ENCODE measurements around the gene IVNS1ABP. TPM values are rescaled to one million over a fixed set of nuclear protein-coding genes. Genes with fewer than 3 reads are reported as not detected.
"Not testable (repeated sequence)": the region's sequence is repeated elsewhere in the genome, so short reads cannot be mapped to it uniquely, and the experiment has no call there.

IVNS1ABP gene
- total RNA-seq, 5 donors from 2014 or later (not counting 1 experiment from before 2014, with no cell fraction given): 125 to 292 (median 136) TPM

DNA sequence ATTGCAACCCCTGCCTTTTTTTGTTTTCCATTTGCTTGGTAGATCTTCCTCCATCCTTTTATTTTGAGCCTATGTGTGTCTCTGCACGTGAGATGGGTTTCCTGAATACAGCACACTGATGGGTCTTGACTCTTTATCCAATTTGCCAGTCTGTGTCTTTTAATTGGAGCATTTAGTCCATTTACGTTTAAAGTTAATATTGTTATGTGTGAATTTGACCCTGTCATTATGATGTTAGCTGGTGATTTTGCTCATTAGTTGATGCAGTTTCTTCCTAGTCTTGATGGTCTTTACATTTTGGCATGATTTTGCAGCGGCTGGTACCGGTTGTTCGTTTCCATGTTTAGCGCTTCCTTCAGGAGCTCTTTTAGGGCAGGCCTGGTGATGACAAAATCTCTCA is 61.4 kb downstream of the IVNS1ABP start:
- Mint-ChIP-seq H3K4me1 (peaks cover 20 to 30% (median 26%) of the 10 kb centered on the region in 3 donors), H3K36me3 (peaks cover 11% of the 10 kb centered on the region)
- POLR2A ChIA-PET; H3K4me1 ChIP-seq (ENCODE audit: control insufficient read depth in 1 of 2, extremely low read depth in 1 of 2, insufficient read depth in 2 of 2, low read length in 2 of 2); H3K27me3 Mint-ChIP-seq; CTCF ChIA-PET; H3K4me3 Mint-ChIP-seq; DNase-seq; H3K36me3 ChIP-seq (ENCODE audit: control insufficient read depth in 2 of 2, extremely low read depth in 1 of 2, insufficient read depth in 1 of 2, low read length in 1 of 2); H3K27ac Mint-ChIP-seq; H3K9me3 Mint-ChIP-seq; H3K27me3 ChIP-seq (replicated peaks in 1 of 2; ENCODE audit: control insufficient read depth in 2 of 2, extremely low read depth in 1 of 2, insufficient read depth in 2 of 2, low read length in 1 of 2); H3K4me3 ChIP-seq (ENCODE audit: control insufficient read depth in 1 of 2, extremely low read depth in 1 of 2, low read length in 1 of 2); ATAC-seq (replicated peaks in 1 of 4); H3K27ac ChIP-seq (ENCODE audit: low read length); H3K9me3 ChIP-seq: not testable (repeated sequence)
- no CpG with 5 or more reads among the region's 6 CpGs for WGBS (ENCODE audit: insufficient coverage)

DNA sequence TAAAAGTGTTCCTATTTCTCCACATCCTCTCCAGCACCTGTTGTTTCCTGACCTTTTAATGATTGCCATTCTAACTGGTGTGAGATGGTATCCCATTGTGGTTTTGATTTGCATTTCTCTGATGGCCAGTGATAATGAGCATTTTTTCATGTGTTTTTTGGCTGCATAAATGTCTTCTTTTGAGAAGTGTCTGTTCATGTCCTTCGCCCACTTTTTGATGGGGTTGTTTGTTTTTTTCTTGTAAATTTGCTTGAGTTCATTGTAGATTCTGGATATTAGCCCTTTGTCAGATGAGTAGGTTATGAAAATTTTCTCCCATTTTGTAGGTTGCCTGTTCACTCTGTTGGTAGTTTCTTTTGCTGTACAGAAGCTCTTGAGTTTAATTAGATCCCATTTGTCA is 64.6 kb downstream of the IVNS1ABP start:
- H3K27ac Mint-ChIP-seq; H3K27me3 Mint-ChIP-seq; H3K9me3 Mint-ChIP-seq; DNase-seq; H3K36me3 ChIP-seq (ENCODE audit: control insufficient read depth in 2 of 2, extremely low read depth in 1 of 2, insufficient read depth in 1 of 2, low read length in 1 of 2); ATAC-seq (replicated peaks in 1 of 4); H3K27ac ChIP-seq (ENCODE audit: low read length); H3K4me3 Mint-ChIP-seq; H3K4me3 ChIP-seq (ENCODE audit: control insufficient read depth in 1 of 2, extremely low read depth in 1 of 2, low read length in 1 of 2); POLR2A ChIA-PET; H3K27me3 ChIP-seq (replicated peaks in 1 of 2; ENCODE audit: control insufficient read depth in 2 of 2, extremely low read depth in 1 of 2, insufficient read depth in 2 of 2, low read length in 1 of 2); H3K4me1 ChIP-seq (ENCODE audit: control insufficient read depth in 1 of 2, extremely low read depth in 1 of 2, insufficient read depth in 2 of 2, low read length in 2 of 2); CTCF ChIA-PET; H3K9me3 ChIP-seq; H3K36me3 Mint-ChIP-seq: not testable (repeated sequence)
- no CpG with 5 or more reads among the region's 1 CpG for WGBS (ENCODE audit: insufficient coverage)
- H3K4me1 Mint-ChIP-seq: peaks cover 13 to 24% (median 17%) of the 10 kb centered on the region in 3 donors

DNA sequence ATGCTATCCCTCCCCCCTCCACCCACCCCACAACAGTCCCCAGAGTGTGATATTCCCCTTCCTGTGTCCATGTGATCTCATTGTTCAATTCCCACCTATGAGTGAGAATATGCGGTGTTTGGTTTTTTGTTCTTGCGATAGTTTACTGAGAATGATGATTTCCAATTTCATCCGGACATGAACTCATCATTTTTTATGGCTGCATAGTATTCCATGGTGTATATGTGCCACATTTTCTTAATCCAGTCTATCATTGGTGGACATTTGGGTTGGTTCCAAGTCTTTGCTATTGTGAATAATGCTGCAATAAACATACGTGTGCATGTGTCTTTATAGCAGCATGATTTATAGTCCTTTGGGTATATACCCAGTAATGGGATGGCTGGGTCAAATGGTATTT is 65.1 kb downstream of the IVNS1ABP start:
- no CpG with 5 or more reads among the region's 4 CpGs for WGBS (ENCODE audit: insufficient coverage)
- POLR2A ChIA-PET; CTCF ChIA-PET; H3K27ac ChIP-seq (ENCODE audit: low read length); H3K36me3 ChIP-seq (ENCODE audit: control insufficient read depth in 2 of 2, extremely low read depth in 1 of 2, insufficient read depth in 1 of 2, low read length in 1 of 2); DNase-seq; H3K4me1 ChIP-seq (ENCODE audit: control insufficient read depth in 1 of 2, extremely low read depth in 1 of 2, insufficient read depth in 2 of 2, low read length in 2 of 2); H3K27me3 Mint-ChIP-seq; H3K36me3 Mint-ChIP-seq; H3K4me3 ChIP-seq (ENCODE audit: control insufficient read depth in 1 of 2, extremely low read depth in 1 of 2, low read length in 1 of 2); H3K27ac Mint-ChIP-seq; H3K9me3 ChIP-seq; ATAC-seq (replicated peaks in 1 of 4); H3K9me3 Mint-ChIP-seq; H3K4me3 Mint-ChIP-seq; H3K27me3 ChIP-seq (replicated peaks in 1 of 2; ENCODE audit: control insufficient read depth in 2 of 2, extremely low read depth in 1 of 2, insufficient read depth in 2 of 2, low read length in 1 of 2): not testable (repeated sequence)
- peaks cover 11 to 21% (median 16%) of the 10 kb centered on the region in 3 donors for H3K4me1 Mint-ChIP-seq

- H3K4me1 Mint-ChIP-seq: peaks cover 7 to 17% (median 12%) of the 10 kb centered on the region in 3 donors
- 96% methylated on average over 4 of the region's 4 CpGs for WGBS (ENCODE audit: insufficient coverage)
- H3K4me1 ChIP-seq (ENCODE audit: control insufficient read depth in 1 of 2, extremely low read depth in 1 of 2, insufficient read depth in 2 of 2, low read length in 2 of 2): no peaks in the 10 kb centered on the region
- ChIA-PET POLR2A (no interaction called here), CTCF (interaction anchor here in 1 of 2 donors (0.7 kb wide), 1 partner anchor 889 kb away, joined by 3 read pairs; no protein-coding TSS in a partner anchor)
- H3K9me3 Mint-ChIP-seq: peaks cover 0 to 4% (median 0%) of the 10 kb centered on the region in 3 donors
- DNase-seq (no peak), ATAC-seq (replicated peaks in 1 of 4) (no peak)
- no peak overlapping the region for H3K4me3 Mint-ChIP-seq
- H3K36me3 ChIP-seq (ENCODE audit: control insufficient read depth in 2 of 2, extremely low read depth in 1 of 2, insufficient read depth in 1 of 2, low read length in 1 of 2): no peaks in the 10 kb centered on the region
- H3K4me3 ChIP-seq (ENCODE audit: control insufficient read depth in 1 of 2, extremely low read depth in 1 of 2, low read length in 1 of 2): no peak overlapping the region
- H3K27me3 Mint-ChIP-seq: no peaks in the 10 kb centered on the region
- H3K27me3 ChIP-seq (replicated peaks in 1 of 2; ENCODE audit: control insufficient read depth in 2 of 2, extremely low read depth in 1 of 2, insufficient read depth in 2 of 2, low read length in 1 of 2): no peaks in the 10 kb centered on the region
- H3K36me3 Mint-ChIP-seq: no peaks in the 10 kb centered on the region
- no peak overlapping the region for H3K27ac ChIP-seq (ENCODE audit: low read length)
- H3K27ac Mint-ChIP-seq: no peak overlapping the region
- H3K9me3 ChIP-seq: no peaks in the 10 kb centered on the region
These were observed 67.0 kb downstream of the IVNS1ABP start for GRCh38 chr1:185250063-185250462.

DNA sequence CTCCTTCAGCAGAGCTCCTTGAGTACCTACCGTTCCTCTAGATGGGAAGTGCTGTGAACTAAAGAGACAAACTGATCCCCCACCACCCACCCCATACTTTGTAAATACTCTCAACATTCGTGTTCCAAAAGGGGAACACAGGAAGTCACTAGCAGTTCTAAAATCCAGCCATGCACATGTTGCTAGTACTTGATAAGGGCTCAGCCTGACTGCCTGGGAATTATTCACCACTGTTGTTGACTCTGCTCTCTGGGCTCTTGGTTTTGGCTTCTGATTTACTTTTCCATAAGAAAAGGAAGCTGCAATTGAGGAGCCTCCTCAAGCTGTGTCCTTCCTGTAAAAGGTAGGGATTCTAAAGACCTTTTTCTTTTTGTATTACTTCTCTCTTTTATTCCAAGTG is 67.5 kb downstream of the IVNS1ABP start:
- Mint-ChIP-seq H3K9me3 (no peaks in the 10 kb centered on the region), H3K4me1 (peaks cover 7 to 17% (median 12%) of the 10 kb centered on the region in 3 donors), H3K27ac (peak overlapping the region in 1 of 2 donors; percentile 16), H3K36me3 (no peaks in the 10 kb centered on the region), H3K27me3 (no peaks in the 10 kb centered on the region), H3K4me3 (no peak overlapping the region)
- Histone ChIP-seq H3K4me1 (ENCODE audit: control insufficient read depth in 1 of 2, extremely low read depth in 1 of 2, insufficient read depth in 2 of 2, low read length in 2 of 2) (no peaks in the 10 kb centered on the region), H3K36me3 (ENCODE audit: control insufficient read depth in 2 of 2, extremely low read depth in 1 of 2, insufficient read depth in 1 of 2, low read length in 1 of 2) (no peaks in the 10 kb centered on the region), H3K27me3 (replicated peaks in 1 of 2; ENCODE audit: control insufficient read depth in 2 of 2, extremely low read depth in 1 of 2, insufficient read depth in 2 of 2, low read length in 1 of 2) (no peaks in the 10 kb centered on the region), H3K27ac (ENCODE audit: low read length) (no peak overlapping the region), H3K4me3 (ENCODE audit: control insufficient read depth in 1 of 2, extremely low read depth in 1 of 2, low read length in 1 of 2) (no peak overlapping the region), H3K9me3 (no peaks in the 10 kb centered on the region)
- WGBS (ENCODE audit: insufficient coverage): 10% methylated on average over 1 of the region's 2 CpGs
- ATAC-seq (replicated peaks in 1 of 4): no peak
- ChIA-PET CTCF (interaction anchor here in 1 of 2 donors (0.7 kb wide), 1 partner anchor 890 kb away, joined by 3 read pairs; no protein-coding TSS in a partner anchor), POLR2A (no interaction called here)
- DNase-seq: no peak

Other genes starting within 250 kb of the IVNS1ABP start
- 10 to 100 TPM in 4 of 5 donors, 1 to 10 TPM in 1; 6.2 to 23.4 (median 22.1) TPM for gene TRMT1L, start 160.3 kb downstream of the IVNS1ABP start, total RNA-seq
- gene SWT1, start 160.1 kb downstream of the IVNS1ABP start, total RNA-seq: 1 to 10 TPM; 6.4 to 9.8 (median 8.5) TPM

Measured in T-cell (primary cell).